Measurements from ENCODE around the gene LHCGR.

GRCh38 chr2:48754874-48755273 lies 650 bp downstream of the LHCGR start:
- TF ChIP-seq CTCF (IDR thresholded peaks at IDR 0.05; ENCODE audit: low read depth, low read length) (no peak), MAX (IDR thresholded peaks at IDR 0.05; ENCODE audit: low read depth, low read length) (no peak)

All from NB4 (cell line).